Measurements from ENCODE around the gene OR5K1.

OR5K1 gene

DNA sequence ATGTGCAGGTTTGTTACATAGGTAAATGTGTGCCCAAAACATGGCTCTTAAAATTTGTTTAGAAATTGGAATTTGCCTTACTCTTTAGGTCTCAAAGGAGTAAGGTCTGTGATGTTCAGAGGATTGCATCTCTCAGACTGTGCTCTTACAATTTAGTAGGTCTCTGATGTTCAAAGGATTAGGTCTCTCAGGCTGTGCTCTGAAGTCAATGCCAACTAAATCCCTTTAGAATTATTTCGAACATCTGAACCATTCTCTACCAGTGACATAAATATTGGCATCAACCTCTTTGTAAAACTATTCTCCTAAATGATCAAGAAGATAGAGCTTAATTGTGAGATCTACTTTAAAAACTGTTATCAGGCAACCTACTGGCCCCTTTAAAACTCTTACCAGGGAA, at the start of gene OR5K1:
OR5K1 (plus strand) TSS at position 301 of the 400 bp plus-strand sequence. CDS start 6,376 bp downstream, outside the sequence.
- no peaks in the 10 kb centered on the region for H3K4me1 ChIP-seq (ENCODE audit: insufficient read depth, low read length)
- H3K9ac ChIP-seq (ENCODE audit: low read length): no peak within 1 kb of the TSS
- no peaks in the 10 kb centered on the region for H3K9me3 ChIP-seq (ENCODE audit: low read length)
- H3K27me3 ChIP-seq (ENCODE audit: control insufficient read depth in 1 of 2, insufficient read depth in 2 of 2, low read length in 2 of 2): no peaks in the 10 kb centered on the region
- H3K36me3 ChIP-seq (ENCODE audit: insufficient read depth, low read length): no peaks in the 10 kb centered on the region
- H3K27ac ChIP-seq (ENCODE audit: low read depth, low read length): no peak within 1 kb of the TSS
- no peak within 1 kb of the TSS for H3K4me3 ChIP-seq (ENCODE audit: low read depth in 1 of 2, low read length in 2 of 2)

DNA sequence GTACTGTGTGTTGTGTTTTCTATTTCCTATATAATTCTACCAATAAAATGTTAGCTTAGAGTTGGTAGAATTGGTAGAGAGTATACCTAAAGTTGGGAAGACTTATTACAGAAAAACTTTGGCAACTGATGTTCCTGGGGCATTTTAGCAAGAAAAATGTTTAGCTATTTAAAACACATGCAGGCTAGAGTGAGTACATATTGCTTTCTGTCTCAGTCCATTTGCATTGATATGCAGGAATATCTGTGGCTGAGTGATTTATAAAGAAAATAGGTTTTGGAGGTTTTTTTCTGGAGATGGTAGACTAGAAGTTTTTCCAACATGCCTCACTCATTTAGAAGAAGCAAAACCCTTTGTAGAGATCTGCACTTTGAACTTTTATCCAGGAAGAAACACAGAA, 30.4 kb upstream of the OR5K1 start:
- no peak overlapping the region for H3K4me3 ChIP-seq (ENCODE audit: low read depth in 1 of 2, low read length in 2 of 2)
- H3K36me3 ChIP-seq (ENCODE audit: insufficient read depth, low read length): no peaks in the 10 kb centered on the region
- no peak overlapping the region for H3K9ac ChIP-seq (ENCODE audit: low read length)
- H3K4me1 ChIP-seq (ENCODE audit: insufficient read depth, low read length): no peaks in the 10 kb centered on the region
- H3K27ac ChIP-seq (ENCODE audit: low read depth, low read length): no peak overlapping the region
- H3K27me3 ChIP-seq (ENCODE audit: control insufficient read depth in 1 of 2, insufficient read depth in 2 of 2, low read length in 2 of 2): no peaks in the 10 kb centered on the region
- no peaks in the 10 kb centered on the region for H3K9me3 ChIP-seq (ENCODE audit: low read length)

DNA sequence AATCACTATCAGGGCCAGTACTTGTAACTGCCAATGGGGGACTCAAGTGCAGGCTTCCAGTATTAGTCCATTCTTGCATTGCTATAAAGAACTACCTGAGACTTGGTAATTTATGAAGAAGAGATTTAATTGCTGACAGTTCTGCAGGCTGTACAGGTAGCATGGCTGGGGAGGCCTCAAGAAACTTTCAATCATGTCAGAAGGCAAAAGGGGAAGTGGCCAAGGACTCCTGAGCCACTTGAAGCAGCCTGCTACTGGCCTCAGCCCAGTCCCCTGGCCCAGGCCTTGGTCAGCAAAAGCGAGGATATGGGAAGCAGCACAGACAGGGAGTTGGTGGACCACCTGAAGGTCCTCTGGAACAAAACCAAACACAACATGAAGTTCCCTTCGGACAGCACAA, 29.2 kb upstream of the OR5K1 start:
- H3K4me3 ChIP-seq (ENCODE audit: low read depth in 1 of 2, low read length in 2 of 2): no peak overlapping the region
- H3K27ac ChIP-seq (ENCODE audit: low read depth, low read length): no peak overlapping the region
- no peaks in the 10 kb centered on the region for H3K4me1 ChIP-seq (ENCODE audit: insufficient read depth, low read length)
- no peaks in the 10 kb centered on the region for H3K27me3 ChIP-seq (ENCODE audit: control insufficient read depth in 1 of 2, insufficient read depth in 2 of 2, low read length in 2 of 2)
- H3K36me3 ChIP-seq (ENCODE audit: insufficient read depth, low read length): no peaks in the 10 kb centered on the region
- no peak overlapping the region for H3K9ac ChIP-seq (ENCODE audit: low read length)
- no peaks in the 10 kb centered on the region for H3K9me3 ChIP-seq (ENCODE audit: low read length)

- H3K27me3 ChIP-seq (ENCODE audit: control insufficient read depth in 1 of 2, insufficient read depth in 2 of 2, low read length in 2 of 2): no peaks in the 10 kb centered on the region
- H3K4me1 ChIP-seq (ENCODE audit: insufficient read depth, low read length): no peaks in the 10 kb centered on the region
- no peaks in the 10 kb centered on the region for H3K36me3 ChIP-seq (ENCODE audit: insufficient read depth, low read length)
- H3K27ac ChIP-seq (ENCODE audit: low read depth, low read length): no peak overlapping the region
- no peak overlapping the region for H3K4me3 ChIP-seq (ENCODE audit: low read depth in 1 of 2, low read length in 2 of 2)
- H3K9ac ChIP-seq (ENCODE audit: low read length): no peak overlapping the region
- no peaks in the 10 kb centered on the region for H3K9me3 ChIP-seq (ENCODE audit: low read length)
Observed at GRCh38 chr3:98434412-98434811, 28.6 kb upstream of the OR5K1 start.

- no peaks in the 10 kb centered on the region for H3K4me1 ChIP-seq (ENCODE audit: insufficient read depth, low read length)
- H3K27me3 ChIP-seq (ENCODE audit: control insufficient read depth in 1 of 2, insufficient read depth in 2 of 2, low read length in 2 of 2): no peaks in the 10 kb centered on the region
- no peaks in the 10 kb centered on the region for H3K9me3 ChIP-seq (ENCODE audit: low read length)
- no peak overlapping the region for H3K9ac ChIP-seq (ENCODE audit: low read length)
- H3K4me3 ChIP-seq (ENCODE audit: low read depth in 1 of 2, low read length in 2 of 2): no peak overlapping the region
- H3K27ac ChIP-seq (ENCODE audit: low read depth, low read length): no peak overlapping the region
- H3K36me3 ChIP-seq (ENCODE audit: insufficient read depth, low read length): no peaks in the 10 kb centered on the region
Observed at GRCh38 chr3:98440283-98440682, 22.7 kb upstream of the OR5K1 start.

- no peaks in the 10 kb centered on the region for H3K9me3 ChIP-seq (ENCODE audit: low read length)
- H3K36me3 ChIP-seq (ENCODE audit: insufficient read depth, low read length): no peaks in the 10 kb centered on the region
- H3K4me1 ChIP-seq (ENCODE audit: insufficient read depth, low read length): no peaks in the 10 kb centered on the region
- no peaks in the 10 kb centered on the region for H3K27me3 ChIP-seq (ENCODE audit: control insufficient read depth in 1 of 2, insufficient read depth in 2 of 2, low read length in 2 of 2)
- no peak overlapping the region for H3K4me3 ChIP-seq (ENCODE audit: low read depth in 1 of 2, low read length in 2 of 2)
- H3K27ac ChIP-seq (ENCODE audit: low read depth, low read length): no peak overlapping the region
- H3K9ac ChIP-seq (ENCODE audit: low read length): no peak overlapping the region
Observed at GRCh38 chr3:98445949-98446406, 17.0 kb upstream of the OR5K1 start.

- H3K9me3 ChIP-seq (ENCODE audit: low read length): no peaks in the 10 kb centered on the region
- no peaks in the 10 kb centered on the region for H3K36me3 ChIP-seq (ENCODE audit: insufficient read depth, low read length)
- H3K9ac ChIP-seq (ENCODE audit: low read length): no peak overlapping the region
- H3K27ac ChIP-seq (ENCODE audit: low read depth, low read length): no peak overlapping the region
- no peaks in the 10 kb centered on the region for H3K27me3 ChIP-seq (ENCODE audit: control insufficient read depth in 1 of 2, insufficient read depth in 2 of 2, low read length in 2 of 2)
- no peak overlapping the region for H3K4me3 ChIP-seq (ENCODE audit: low read depth in 1 of 2, low read length in 2 of 2)
- no peaks in the 10 kb centered on the region for H3K4me1 ChIP-seq (ENCODE audit: insufficient read depth, low read length)
Observed at GRCh38 chr3:98449606-98450193, 13.3 kb upstream of the OR5K1 start.

- no peak overlapping the region for H3K4me3 ChIP-seq (ENCODE audit: low read depth in 1 of 2, low read length in 2 of 2)
- no peaks in the 10 kb centered on the region for H3K27me3 ChIP-seq (ENCODE audit: control insufficient read depth in 1 of 2, insufficient read depth in 2 of 2, low read length in 2 of 2)
- no peaks in the 10 kb centered on the region for H3K4me1 ChIP-seq (ENCODE audit: insufficient read depth, low read length)
- no peak overlapping the region for H3K9ac ChIP-seq (ENCODE audit: low read length)
- no peaks in the 10 kb centered on the region for H3K36me3 ChIP-seq (ENCODE audit: insufficient read depth, low read length)
- H3K9me3 ChIP-seq (ENCODE audit: low read length): no peaks in the 10 kb centered on the region
- no peak overlapping the region for H3K27ac ChIP-seq (ENCODE audit: low read depth, low read length)
Observed at GRCh38 chr3:98450372-98450771, 12.6 kb upstream of the OR5K1 start.

DNA sequence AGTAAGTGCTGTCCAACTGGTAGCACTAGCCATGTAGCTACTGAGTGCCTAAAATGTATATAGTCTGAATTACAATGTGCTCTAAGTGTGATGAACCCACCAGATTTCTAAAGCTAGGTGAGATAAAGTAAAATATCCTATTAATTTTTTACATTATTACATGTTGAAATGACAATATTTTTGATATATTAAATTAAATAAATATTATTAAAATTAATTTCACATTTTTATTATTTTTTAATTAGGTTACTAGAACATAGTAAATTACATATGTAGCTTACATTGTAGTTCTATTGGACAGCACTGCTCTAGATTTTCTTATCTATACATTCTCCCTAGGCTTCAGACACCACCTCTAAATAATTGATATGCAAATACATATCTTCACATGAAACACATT, 9.2 kb upstream of the OR5K1 start:
- no peaks in the 10 kb centered on the region for H3K36me3 ChIP-seq (ENCODE audit: insufficient read depth, low read length)
- H3K4me1 ChIP-seq (ENCODE audit: insufficient read depth, low read length): no peaks in the 10 kb centered on the region
- no peak overlapping the region for H3K27ac ChIP-seq (ENCODE audit: low read depth, low read length)
- no peaks in the 10 kb centered on the region for H3K9me3 ChIP-seq (ENCODE audit: low read length)
- H3K27me3 ChIP-seq (ENCODE audit: control insufficient read depth in 1 of 2, insufficient read depth in 2 of 2, low read length in 2 of 2): no peaks in the 10 kb centered on the region
- no peak overlapping the region for H3K9ac ChIP-seq (ENCODE audit: low read length)
- no peak overlapping the region for H3K4me3 ChIP-seq (ENCODE audit: low read depth in 1 of 2, low read length in 2 of 2)

DNA sequence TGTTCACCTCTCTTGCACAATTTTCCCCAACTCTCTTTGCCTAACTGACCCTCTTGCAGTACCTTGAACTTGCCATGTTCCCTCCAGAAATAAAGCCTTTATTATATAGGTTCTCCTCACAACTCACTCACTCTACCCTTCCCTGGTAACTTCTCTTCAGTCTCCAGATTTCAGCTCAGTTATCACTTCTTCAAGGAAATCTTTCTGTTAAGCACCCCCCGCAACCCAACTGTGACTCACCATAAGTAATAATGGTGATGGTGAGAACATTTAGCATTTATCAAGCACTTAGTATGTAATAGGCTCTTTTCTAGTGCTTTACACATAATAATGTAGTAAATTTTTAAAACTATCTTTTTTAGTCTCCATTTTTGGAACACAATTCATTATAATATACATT, 8.1 kb upstream of the OR5K1 start:
- H3K27ac ChIP-seq (ENCODE audit: low read depth, low read length): no peak overlapping the region
- no peaks in the 10 kb centered on the region for H3K36me3 ChIP-seq (ENCODE audit: insufficient read depth, low read length)
- H3K27me3 ChIP-seq (ENCODE audit: control insufficient read depth in 1 of 2, insufficient read depth in 2 of 2, low read length in 2 of 2): no peaks in the 10 kb centered on the region
- no peak overlapping the region for H3K4me3 ChIP-seq (ENCODE audit: low read depth in 1 of 2, low read length in 2 of 2)
- no peaks in the 10 kb centered on the region for H3K9me3 ChIP-seq (ENCODE audit: low read length)
- no peaks in the 10 kb centered on the region for H3K4me1 ChIP-seq (ENCODE audit: insufficient read depth, low read length)
- H3K9ac ChIP-seq (ENCODE audit: low read length): no peak overlapping the region

DNA sequence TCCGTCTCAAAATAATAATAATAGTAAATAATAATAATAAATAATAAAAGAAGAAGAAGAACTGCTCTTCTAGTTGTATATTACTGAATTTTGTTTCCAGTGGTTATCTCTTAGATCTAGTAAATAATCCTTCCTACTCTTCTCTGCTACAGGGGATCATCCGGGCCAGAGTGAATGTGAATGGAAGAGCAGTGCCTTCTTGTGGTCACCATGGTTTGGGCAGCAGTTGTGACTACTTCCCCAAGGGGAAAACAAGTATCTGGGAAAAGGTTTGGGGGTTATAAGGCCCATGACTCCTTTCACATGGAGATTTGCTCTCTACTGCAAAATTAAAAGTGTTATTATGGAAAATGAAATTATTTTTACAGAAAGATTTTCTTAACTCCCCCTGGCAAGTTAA, 5.5 kb upstream of the OR5K1 start:
- Histone ChIP-seq H3K27me3 (ENCODE audit: control insufficient read depth in 1 of 2, insufficient read depth in 2 of 2, low read length in 2 of 2) (no peaks in the 10 kb centered on the region), H3K36me3 (ENCODE audit: insufficient read depth, low read length) (no peaks in the 10 kb centered on the region), H3K4me3 (ENCODE audit: low read depth in 1 of 2, low read length in 2 of 2) (no peak overlapping the region), H3K27ac (ENCODE audit: low read depth, low read length) (no peak overlapping the region), H3K9me3 (ENCODE audit: low read length) (no peaks in the 10 kb centered on the region), H3K4me1 (ENCODE audit: insufficient read depth, low read length) (no peaks in the 10 kb centered on the region), H3K9ac (ENCODE audit: low read length) (no peak overlapping the region)

- Histone ChIP-seq H3K27me3 (ENCODE audit: control insufficient read depth in 1 of 2, insufficient read depth in 2 of 2, low read length in 2 of 2) (no peaks in the 10 kb centered on the region), H3K9ac (ENCODE audit: low read length) (no peak overlapping the region), H3K4me3 (ENCODE audit: low read depth in 1 of 2, low read length in 2 of 2) (no peak overlapping the region), H3K27ac (ENCODE audit: low read depth, low read length) (no peak overlapping the region), H3K9me3 (ENCODE audit: low read length) (no peaks in the 10 kb centered on the region), H3K4me1 (ENCODE audit: insufficient read depth, low read length) (no peaks in the 10 kb centered on the region), H3K36me3 (ENCODE audit: insufficient read depth, low read length) (no peaks in the 10 kb centered on the region)
Observed at GRCh38 chr3:98460220-98460619, 2.8 kb upstream of the OR5K1 start.
